Putamen (tissue), 1 donor: ENCODE measurements around the gene RNF2.
"Not testable (repeated sequence)": the region's sequence is repeated elsewhere in the genome, so short reads cannot be mapped to it uniquely, and the experiment has no call there.

Source experiments
- DNase-seq: peaks from one replicate; pipeline ENCODE4 v3.0.0-alpha.2; 2016; ENCODE audit warnings: low spot score

RNF2 gene

DNA sequence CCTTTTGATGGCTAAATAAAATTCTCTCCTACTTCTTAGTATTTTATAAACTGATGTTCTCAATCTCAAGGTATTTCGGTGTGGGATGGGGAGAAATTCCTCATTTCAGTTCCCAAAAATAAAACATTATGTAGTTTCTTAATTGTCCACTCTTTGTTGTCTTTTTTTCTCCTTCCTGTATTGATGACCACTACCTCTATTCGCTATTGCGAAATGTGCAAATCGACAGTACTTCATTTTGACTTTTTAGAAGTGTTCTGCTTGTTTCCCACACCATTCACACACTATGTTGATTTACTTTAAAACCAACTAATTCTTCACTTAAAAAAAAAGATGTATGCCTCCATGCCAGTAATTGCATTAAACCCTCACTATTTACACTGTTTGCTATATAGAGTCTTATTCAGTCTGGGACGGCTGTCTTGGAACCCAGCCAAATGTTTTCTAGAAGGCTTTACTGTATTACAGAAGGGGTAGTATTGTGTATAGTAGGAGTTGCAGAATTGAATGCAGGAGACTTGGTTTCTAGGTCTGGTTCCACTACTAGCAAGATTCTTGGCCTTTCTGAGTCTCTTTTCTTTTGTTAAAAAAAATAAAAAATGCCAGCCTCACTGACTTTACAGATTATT is 5.6 kb downstream of the RNF2 start:
- DNase-seq: no peak

GRCh38 chr1:185053204-185053603 is 7.8 kb downstream of the RNF2 start:
- no peak for DNase-seq

- no peak for DNase-seq
These were observed 9.2 kb downstream of the RNF2 start for GRCh38 chr1:185054365-185055060.

GRCh38 chr1:185058110-185058509 is 12.8 kb downstream of the RNF2 start:
- no peak for DNase-seq

GRCh38 chr1:185058876-185059275 is 13.5 kb downstream of the RNF2 start:
- DNase-seq: no peak

- no peak for DNase-seq
These were observed 14.7 kb downstream of the RNF2 start for GRCh38 chr1:185059950-185060571.

DNA sequence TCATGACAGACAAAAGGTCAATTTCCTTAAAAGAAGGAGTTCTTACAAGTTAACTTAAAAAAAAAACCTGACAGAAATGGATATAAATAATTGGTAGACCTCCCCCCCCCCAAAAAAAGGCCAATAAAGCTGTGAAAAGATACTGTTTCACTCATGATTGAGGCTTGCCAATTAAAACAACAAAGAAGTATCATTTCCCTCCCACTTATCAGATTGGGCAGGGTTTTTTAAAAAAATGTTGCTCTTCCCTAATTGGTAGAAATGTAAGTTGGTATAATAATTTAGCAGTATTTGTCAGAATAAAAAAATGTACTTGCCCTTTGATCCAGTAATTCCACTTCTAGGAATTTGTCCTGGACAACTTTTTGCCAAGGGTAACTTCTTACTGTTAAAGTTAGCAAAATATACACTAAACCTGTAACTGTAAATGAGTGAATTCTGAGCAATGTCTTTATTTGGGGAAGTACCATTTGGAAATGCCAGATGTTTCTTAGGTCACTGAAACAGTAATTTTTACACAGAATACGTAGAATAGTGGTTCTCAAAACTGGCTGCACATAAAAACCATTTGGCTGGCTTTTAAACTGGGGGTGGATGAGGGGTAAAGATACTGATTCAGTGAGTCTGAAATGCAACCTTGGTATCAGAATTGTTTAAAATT is 17.5 kb downstream of the RNF2 start:
- DNase-seq: no peak

GRCh38 chr1:185063719-185064118 is 18.4 kb downstream of the RNF2 start:
- DNase-seq: no peak

- DNase-seq: not testable (repeated sequence)
These were observed 19.6 kb downstream of the RNF2 start for GRCh38 chr1:185065006-185065405.

GRCh38 chr1:185066181-185066580 is 20.8 kb downstream of the RNF2 start:
- no peak for DNase-seq

DNA sequence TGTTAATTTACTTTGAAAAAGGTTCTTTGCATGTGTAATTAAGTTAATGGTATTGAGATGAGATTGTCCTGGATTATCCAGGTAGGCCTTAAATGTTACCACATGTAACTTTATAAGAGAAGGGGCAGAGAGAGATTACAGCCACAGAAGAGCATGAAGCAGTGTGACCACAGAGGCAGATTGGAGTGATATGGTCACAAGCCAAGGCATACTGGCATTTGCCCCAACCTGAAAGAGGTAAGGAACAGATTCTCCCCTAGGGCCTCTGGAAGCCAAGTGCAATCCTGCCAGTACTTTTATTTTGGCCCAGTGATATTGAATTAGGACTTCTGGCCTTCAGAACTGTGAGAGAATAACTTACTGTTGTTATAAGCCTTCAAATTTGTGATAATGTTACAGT is 23.0 kb downstream of the RNF2 start:
- no peak for DNase-seq

GRCh38 chr1:185069202-185069772 is 23.9 kb downstream of the RNF2 start:
- no peak for DNase-seq

DNA sequence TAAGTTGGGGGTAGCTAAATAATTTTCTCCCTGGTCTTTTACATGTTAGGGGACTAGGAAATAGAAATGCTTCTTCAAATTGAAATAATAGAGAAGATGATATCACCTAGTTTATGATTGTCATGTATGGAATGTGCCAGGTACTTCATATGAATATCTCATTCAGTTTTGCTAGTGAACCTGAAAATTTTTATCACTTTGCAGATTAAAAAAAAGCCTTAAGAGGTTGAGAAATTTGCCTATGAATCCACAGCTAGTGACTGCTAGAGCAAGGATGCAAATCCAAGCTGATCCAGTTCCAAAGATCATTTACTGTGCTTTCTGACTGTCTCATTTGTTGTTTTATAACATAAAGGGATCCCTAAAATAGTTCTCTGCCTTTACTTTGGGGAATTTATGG is 24.7 kb downstream of the RNF2 start:
- no peak for DNase-seq

DNA sequence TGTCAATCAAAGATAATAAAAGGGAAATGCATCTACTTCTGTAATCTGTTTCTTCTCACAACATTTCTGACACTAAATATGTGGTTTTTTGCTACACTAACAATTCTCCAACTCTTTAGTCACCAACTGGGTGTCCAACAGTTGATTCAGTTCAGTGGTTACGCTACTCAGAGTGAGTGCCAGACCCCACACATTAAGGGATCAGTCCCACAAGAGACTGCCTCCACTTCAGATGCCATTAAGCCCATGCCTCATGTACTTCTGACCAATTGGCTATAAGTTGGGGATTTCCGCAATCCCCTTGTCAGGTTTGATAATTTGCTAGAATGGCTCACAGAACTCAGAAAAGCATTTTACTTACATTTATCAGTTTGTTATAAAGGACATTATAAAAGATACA is 28.4 kb downstream of the RNF2 start:
- no peak for DNase-seq

DNA sequence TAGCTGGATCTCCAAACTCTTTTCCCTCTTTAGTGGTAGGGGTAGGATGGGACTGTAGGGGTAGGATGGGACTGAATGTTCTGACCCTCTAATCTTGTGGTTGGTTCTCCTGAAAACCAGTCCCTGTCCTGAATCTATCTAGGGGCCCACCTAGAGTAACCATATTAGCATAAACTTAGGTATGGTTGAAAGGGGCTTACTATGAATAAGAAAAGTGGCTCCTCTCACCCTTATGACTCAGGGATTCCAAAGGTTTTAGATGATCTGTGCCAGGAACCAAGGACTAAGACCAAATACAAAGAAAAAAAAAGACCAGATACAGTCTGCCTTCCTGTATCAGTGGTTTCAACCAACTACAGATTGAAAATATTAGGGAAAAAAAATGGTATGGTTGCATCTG is 28.9 kb downstream of the RNF2 start:
- no peak for DNase-seq

DNA sequence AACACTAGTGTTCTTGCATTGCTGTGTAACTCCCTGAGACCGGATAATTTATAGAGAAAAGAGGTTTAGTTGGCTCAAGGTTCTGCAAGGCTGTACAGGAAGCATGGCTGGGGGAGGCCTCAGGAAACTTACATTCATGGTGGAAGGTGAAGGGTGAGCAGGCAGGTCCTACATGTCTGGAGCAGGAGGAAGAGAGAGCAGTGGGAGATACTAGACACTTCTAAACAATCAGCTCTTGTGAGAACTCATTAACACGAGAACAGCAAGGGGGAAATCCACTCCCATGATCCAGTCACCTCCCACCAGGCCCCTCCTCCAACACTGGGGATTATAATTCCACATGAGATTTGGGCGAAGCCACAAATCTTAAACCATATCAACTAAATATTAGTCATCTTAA is 30.1 kb downstream of the RNF2 start:
- no peak for DNase-seq

DNA sequence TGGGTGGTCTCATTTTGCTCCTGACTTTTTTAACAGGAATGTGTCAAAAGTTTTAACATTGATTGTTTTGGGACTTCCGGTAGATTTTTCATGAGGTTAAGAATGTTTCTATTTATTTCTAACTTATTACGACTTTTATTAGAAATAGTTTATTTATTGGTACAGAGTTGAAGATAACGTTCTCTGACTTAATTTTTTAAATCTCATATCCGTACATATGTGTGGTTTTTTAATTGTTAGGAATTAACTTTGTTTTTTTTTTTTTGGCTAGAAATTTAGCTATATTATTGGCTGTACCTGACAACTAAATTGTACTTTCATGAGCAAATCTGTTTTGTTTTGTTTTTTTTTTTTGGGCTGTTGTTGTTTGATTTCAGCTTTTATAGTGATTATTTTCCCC is 32.0 kb downstream of the RNF2 start:
- no peak for DNase-seq

GRCh38 chr1:185080422-185080821 is 35.1 kb downstream of the RNF2 start:
- no peak for DNase-seq

DNA sequence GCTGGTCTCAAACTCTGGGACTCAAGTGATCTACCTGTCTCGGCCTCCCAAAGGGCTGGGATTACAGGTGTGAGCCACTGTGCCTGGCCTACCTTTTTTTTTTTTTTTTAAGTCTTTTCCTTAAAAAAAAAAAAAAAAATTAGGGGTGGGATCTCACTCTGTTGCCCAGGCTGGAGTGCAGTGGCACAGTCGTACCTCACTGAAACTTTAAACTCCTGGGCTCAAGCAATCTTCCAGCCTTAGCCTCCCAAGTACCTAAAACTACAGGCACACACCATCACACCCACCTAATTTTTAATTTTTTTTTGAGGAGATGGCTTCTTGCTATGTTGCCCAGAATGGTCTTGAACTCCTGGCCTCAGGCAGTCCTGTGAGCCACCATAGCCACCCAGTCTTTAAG is 38.5 kb downstream of the RNF2 start:
- no peak for DNase-seq

- no peak for DNase-seq
These were observed 41.7 kb downstream of the RNF2 start for GRCh38 chr1:185087101-185087500.

DNA sequence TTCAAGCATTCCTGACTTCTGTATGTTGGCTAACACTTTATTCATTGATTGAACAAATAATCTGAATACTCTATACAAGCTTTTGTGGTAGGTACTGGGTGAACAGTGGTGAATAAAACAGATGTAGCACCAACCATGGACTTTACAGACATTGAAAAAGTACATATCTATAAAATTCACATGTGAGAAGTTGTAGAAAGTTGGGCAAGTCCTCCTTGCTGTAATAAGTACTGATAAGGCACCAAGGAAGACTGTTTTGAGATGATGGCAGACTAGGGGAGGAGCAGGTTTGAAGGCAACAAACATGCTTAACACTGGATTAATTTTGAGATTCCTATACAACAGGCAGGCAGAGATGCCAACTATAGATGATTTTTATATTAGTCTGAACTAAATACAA is 42.4 kb downstream of the RNF2 start:
- no peak for DNase-seq

GRCh38 chr1:185091480-185091879 is 46.1 kb downstream of the RNF2 start:
- DNase-seq: no peak

DNA sequence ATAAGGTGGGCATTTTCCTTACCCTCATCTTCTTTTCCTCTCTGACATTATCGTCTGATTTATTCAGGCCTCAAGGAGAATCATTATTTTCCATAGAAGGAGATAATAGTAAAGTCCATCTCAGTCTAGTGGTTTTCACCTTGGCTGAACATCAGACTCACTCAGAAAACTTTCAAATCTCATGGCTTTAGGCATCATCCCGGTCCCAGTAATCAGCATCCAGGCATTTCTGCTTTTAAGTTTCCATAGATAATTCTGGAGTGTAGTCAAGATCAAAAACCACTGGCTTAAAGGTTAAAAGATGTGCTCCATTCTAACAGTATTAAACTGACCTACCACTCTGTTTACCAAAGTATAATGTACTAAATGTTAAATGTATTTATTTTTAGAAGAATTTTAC is 49.4 kb downstream of the RNF2 start:
- DNase-seq: no peak
